Measurements from ENCODE around the gene RIMS4. TPM values are rescaled to one million over a fixed set of nuclear protein-coding genes. Genes with fewer than 3 reads are reported as not detected.

The RIMS4 gene
- total and polyA plus RNA-seq, 2 of the 13 experiments (the other 11 are each of a cell fraction or from before 2014, with no cell fraction given) = 0.01 to 0.07 TPM

GRCh38 chr20:44736170-44737021 is 74.0 kb downstream of the RIMS4 start (continued):
- TF ChIP-seq AHDC1 (CRISPR knock-in tag; IDR thresholded peaks at IDR 0.05; ENCODE audit: borderline replicate concordance) (no peak), SETDB1 (CRISPR knock-in tag; IDR thresholded peaks at IDR 0.05; ENCODE audit: borderline replicate concordance) (0 out of 2 replicates have a peak, but pooled peaks have one; percentile 16), TFDP1 (CRISPR knock-in tag; IDR thresholded peaks at IDR 0.05; ENCODE audit: borderline replicate concordance) (no peak), FOXA1 (IDR thresholded peaks at IDR 0.05) (no peak), FOXA1 (CRISPR knock-in tag; IDR thresholded peaks at IDR 0.05) (no peak), ZNF619 (CRISPR knock-in tag; IDR thresholded peaks at IDR 0.05) (peak; percentile 72; the same call in 1 of the 2 replicates), AGO1 (IDR thresholded peaks at IDR 0.05; ENCODE audit: low read depth, low read length, poor library complexity, severe bottlenecking) (no peak), ZNF747 (CRISPR knock-in tag; IDR thresholded peaks at IDR 0.05; ENCODE audit: borderline replicate concordance) (no peak), ATAD3A (CRISPR knock-in tag; IDR thresholded peaks at IDR 0.05) (no peak), ZNF740 (CRISPR knock-in tag; IDR thresholded peaks at IDR 0.05) (peak; percentile 63; the same call in 1 of the 2 replicates), PHF21A (CRISPR knock-in tag; IDR thresholded peaks at IDR 0.05) (peak; percentile 63; the same call in 1 of the 2 replicates), ETS1 (CRISPR knock-in tag; IDR thresholded peaks at IDR 0.05) (no peak), ZNF432 (CRISPR knock-in tag; IDR thresholded peaks at IDR 0.05; ENCODE audit: borderline replicate concordance) (no peak), TAF15 (IDR thresholded peaks at IDR 0.05; ENCODE audit: low read depth, low read length, poor library complexity, severe bottlenecking) (no peak), ZNF724P (CRISPR knock-in tag; IDR thresholded peaks at IDR 0.05; ENCODE audit: borderline replicate concordance) (no peak), CREB1 (IDR thresholded peaks at IDR 0.05) (peak; percentile 67), CREB1 (CRISPR knock-in tag; IDR thresholded peaks at IDR 0.05) (peak; percentile 79; the same call in 1 of the 2 replicates), GZF1 (CRISPR knock-in tag; IDR thresholded peaks at IDR 0.05) (no peak)
